ENCODE measurements around the gene ZFAND2A. TPM values are rescaled to one million over a fixed set of nuclear protein-coding genes. Genes with fewer than 3 reads are reported as not detected.

ZFAND2A gene
- polyA plus RNA-seq, 1 donor (not counting 4 experiments of a cell fraction or from before 2014, with no cell fraction given) = 25.5 TPM

GRCh38 chr7:1141651-1142050, 18.3 kb downstream of the ZFAND2A start:
- Histone ChIP-seq H3K4me2 (ENCODE audit: control insufficient read depth, extremely low read depth, insufficient read depth, low read depth, low read length) (no peak overlapping the region), H3K79me2 (ENCODE audit: control insufficient read depth, insufficient read depth, low read length) (peaks cover 12% of the 10 kb centered on the region), H3K9ac (ENCODE audit: control insufficient read depth, extremely low read depth, insufficient read depth, low read length) (no peak overlapping the region), H3K4me3 (ENCODE audit: control insufficient read depth in 2 of 3, extremely low read depth in 1 of 3, insufficient read depth in 2 of 3, low read depth in 1 of 3, low read length in 3 of 3) (no peak overlapping the region), H4K20me1 (ENCODE audit: control insufficient read depth, extremely low read depth, insufficient read depth, low read length) (no peaks in the 10 kb centered on the region), H3K27ac (ENCODE audit: control insufficient read depth, insufficient read depth, low read length) (no peak overlapping the region), H2AFZ (ENCODE audit: control insufficient read depth, low read length) (no peak overlapping the region), H3K4me1 (ENCODE audit: control insufficient read depth, extremely low read depth, insufficient read depth, low read length) (peaks cover 8% of the 10 kb centered on the region), H3K9me1 (ENCODE audit: control insufficient read depth, extremely low read depth, insufficient read depth, low read length) (no peaks in the 10 kb centered on the region), H3K27me3 (ENCODE audit: control insufficient read depth, extremely low read depth, insufficient read depth, low read length) (no peaks in the 10 kb centered on the region), H3K36me3 (ENCODE audit: control insufficient read depth in 2 of 2, extremely low read depth in 1 of 2, insufficient read depth in 2 of 2, low read length in 2 of 2) (no peaks in the 10 kb centered on the region), H3K9me3 (ENCODE audit: control insufficient read depth, low read depth, low read length) (no peaks in the 10 kb centered on the region)
- DNase-seq (ENCODE audit: low read depth, low spot score) (no peak), FAIRE-seq (no peak)
- dilution Hi-C loops (cut with MboI; ENCODE audit: extremely low pct_ligation_motif_present, low sequenced_read_pairs) = no loop called here
- TF ChIP-seq EZH2 (IDR thresholded peaks at IDR 0.05; ENCODE audit: low read length) = no peak
- TF ChIP-seq, protein P1, sequence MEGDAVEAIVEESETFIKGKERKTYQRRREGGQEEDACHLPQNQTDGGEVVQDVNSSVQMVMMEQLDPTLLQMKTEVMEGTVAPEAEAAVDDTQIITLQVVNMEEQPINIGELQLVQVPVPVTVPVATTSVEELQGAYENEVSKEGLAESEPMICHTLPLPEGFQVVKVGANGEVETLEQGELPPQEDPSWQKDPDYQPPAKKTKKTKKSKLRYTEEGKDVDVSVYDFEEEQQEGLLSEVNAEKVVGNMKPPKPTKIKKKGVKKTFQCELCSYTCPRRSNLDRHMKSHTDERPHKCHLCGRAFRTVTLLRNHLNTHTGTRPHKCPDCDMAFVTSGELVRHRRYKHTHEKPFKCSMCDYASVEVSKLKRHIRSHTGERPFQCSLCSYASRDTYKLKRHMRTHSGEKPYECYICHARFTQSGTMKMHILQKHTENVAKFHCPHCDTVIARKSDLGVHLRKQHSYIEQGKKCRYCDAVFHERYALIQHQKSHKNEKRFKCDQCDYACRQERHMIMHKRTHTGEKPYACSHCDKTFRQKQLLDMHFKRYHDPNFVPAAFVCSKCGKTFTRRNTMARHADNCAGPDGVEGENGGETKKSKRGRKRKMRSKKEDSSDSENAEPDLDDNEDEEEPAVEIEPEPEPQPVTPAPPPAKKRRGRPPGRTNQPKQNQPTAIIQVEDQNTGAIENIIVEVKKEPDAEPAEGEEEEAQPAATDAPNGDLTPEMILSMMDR (optimal IDR thresholded peaks at IDR 0.05 in 1 of 3, IDR thresholded peaks at IDR 0.05 in 1 of 3, conservative IDR thresholded peaks at IDR 0.05 in 1 of 3; ENCODE audit: extremely low read depth in 1 of 3, insufficient read depth in 2 of 3, low read length in 3 of 3) = no peak

GRCh38 chr7:1140476-1141104, 19.4 kb downstream of the ZFAND2A start:
- no peak for TF ChIP-seq EZH2 (IDR thresholded peaks at IDR 0.05; ENCODE audit: low read length)
- TF ChIP-seq, protein P1 (optimal IDR thresholded peaks at IDR 0.05 in 1 of 3, IDR thresholded peaks at IDR 0.05 in 1 of 3, conservative IDR thresholded peaks at IDR 0.05 in 1 of 3; ENCODE audit: extremely low read depth in 1 of 3, insufficient read depth in 2 of 3, low read length in 3 of 3) = no peak
- no peak overlapping the region for H3K27ac ChIP-seq (ENCODE audit: control insufficient read depth, insufficient read depth, low read length)
- H3K9me1 ChIP-seq (ENCODE audit: control insufficient read depth, extremely low read depth, insufficient read depth, low read length) = no peaks in the 10 kb centered on the region
- H3K9me3 ChIP-seq (ENCODE audit: control insufficient read depth, low read depth, low read length) = no peaks in the 10 kb centered on the region
- H4K20me1 ChIP-seq (ENCODE audit: control insufficient read depth, extremely low read depth, insufficient read depth, low read length) = no peaks in the 10 kb centered on the region
- dilution Hi-C loops (cut with MboI; ENCODE audit: extremely low pct_ligation_motif_present, low sequenced_read_pairs) = no loop called here
- no peaks in the 10 kb centered on the region for H3K27me3 ChIP-seq (ENCODE audit: control insufficient read depth, extremely low read depth, insufficient read depth, low read length)
- H3K79me2 ChIP-seq (ENCODE audit: control insufficient read depth, insufficient read depth, low read length) = peaks cover 13% of the 10 kb centered on the region
- no peak overlapping the region for H3K9ac ChIP-seq (ENCODE audit: control insufficient read depth, extremely low read depth, insufficient read depth, low read length)
- H3K36me3 ChIP-seq (ENCODE audit: control insufficient read depth in 2 of 2, extremely low read depth in 1 of 2, insufficient read depth in 2 of 2, low read length in 2 of 2) = no peaks in the 10 kb centered on the region
- FAIRE-seq = no peak
- no peak for DNase-seq (ENCODE audit: low read depth, low spot score)
- H3K4me2 ChIP-seq (ENCODE audit: control insufficient read depth, extremely low read depth, insufficient read depth, low read depth, low read length) = no peak overlapping the region
- peaks cover 9% of the 10 kb centered on the region for H3K4me1 ChIP-seq (ENCODE audit: control insufficient read depth, extremely low read depth, insufficient read depth, low read length)
- H2AFZ ChIP-seq (ENCODE audit: control insufficient read depth, low read length) = no peak overlapping the region
- H3K4me3 ChIP-seq (ENCODE audit: control insufficient read depth in 2 of 3, extremely low read depth in 1 of 3, insufficient read depth in 2 of 3, low read depth in 1 of 3, low read length in 3 of 3) = no peak overlapping the region

Measured in keratinocyte (primary cell).